ENCODE measurements around the gene VKORC1L1.
"Not testable (repeated sequence)": the region's sequence is repeated elsewhere in the genome, so short reads cannot be mapped to it uniquely, and the experiment has no call there.

The VKORC1L1 gene

DNA sequence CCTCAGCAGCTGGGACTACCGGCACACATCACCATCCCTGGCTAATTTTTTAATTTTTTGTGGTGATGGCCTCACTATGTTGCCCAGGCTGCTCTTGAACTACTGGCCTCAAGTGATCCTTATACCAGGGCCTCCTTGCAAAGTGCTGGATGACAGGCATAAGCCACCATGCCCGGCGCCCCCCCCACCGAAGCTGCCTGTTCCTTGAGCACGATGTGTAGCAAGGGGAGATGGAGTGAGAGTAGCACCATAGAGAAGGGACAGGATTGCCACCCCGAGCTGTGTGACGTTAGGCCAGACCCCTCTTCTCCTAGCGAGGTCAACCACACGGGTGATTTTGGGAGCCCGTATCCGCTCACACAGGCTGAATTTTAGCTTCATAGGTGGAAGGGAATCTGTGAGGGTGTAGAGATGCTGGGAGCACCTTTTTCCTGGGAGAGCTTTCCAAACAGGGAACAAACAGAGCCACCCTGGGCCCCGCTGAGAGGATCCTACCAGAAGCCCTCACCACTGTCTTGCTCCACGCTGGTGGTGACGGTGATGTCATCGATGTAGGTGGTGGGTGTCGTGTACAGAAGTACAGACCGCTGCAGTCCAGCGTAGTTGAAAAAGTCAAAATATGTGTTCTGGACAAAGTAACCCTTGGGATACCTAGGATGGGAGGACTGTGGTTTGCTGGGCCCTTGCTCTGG, 106.2 kb downstream of the VKORC1L1 start:
- peaks cover 14% of the 10 kb centered on the region for H3K4me1 ChIP-seq (ENCODE audit: control insufficient read depth, insufficient read depth, low read length, unreplicated experiment)
- H3K27me3 ChIP-seq (ENCODE audit: insufficient read depth, low read length) = no peaks in the 10 kb centered on the region
- H3K27ac ChIP-seq (ENCODE audit: low read depth, low read length) = no peak overlapping the region
- H3K79me2 ChIP-seq (ENCODE audit: control insufficient read depth, insufficient read depth, low read length, unreplicated experiment) = peaks cover 24% of the 10 kb centered on the region
- H2AFZ ChIP-seq (ENCODE audit: low read length, unreplicated experiment) = no peak overlapping the region
- H3K4me3 ChIP-seq (ENCODE audit: low read depth, low read length) = no peak overlapping the region
- H3K36me3 ChIP-seq (ENCODE audit: insufficient read depth, low read length) = peaks cover 2% of the 10 kb centered on the region; the same call in 1 of the 2 replicates

DNA sequence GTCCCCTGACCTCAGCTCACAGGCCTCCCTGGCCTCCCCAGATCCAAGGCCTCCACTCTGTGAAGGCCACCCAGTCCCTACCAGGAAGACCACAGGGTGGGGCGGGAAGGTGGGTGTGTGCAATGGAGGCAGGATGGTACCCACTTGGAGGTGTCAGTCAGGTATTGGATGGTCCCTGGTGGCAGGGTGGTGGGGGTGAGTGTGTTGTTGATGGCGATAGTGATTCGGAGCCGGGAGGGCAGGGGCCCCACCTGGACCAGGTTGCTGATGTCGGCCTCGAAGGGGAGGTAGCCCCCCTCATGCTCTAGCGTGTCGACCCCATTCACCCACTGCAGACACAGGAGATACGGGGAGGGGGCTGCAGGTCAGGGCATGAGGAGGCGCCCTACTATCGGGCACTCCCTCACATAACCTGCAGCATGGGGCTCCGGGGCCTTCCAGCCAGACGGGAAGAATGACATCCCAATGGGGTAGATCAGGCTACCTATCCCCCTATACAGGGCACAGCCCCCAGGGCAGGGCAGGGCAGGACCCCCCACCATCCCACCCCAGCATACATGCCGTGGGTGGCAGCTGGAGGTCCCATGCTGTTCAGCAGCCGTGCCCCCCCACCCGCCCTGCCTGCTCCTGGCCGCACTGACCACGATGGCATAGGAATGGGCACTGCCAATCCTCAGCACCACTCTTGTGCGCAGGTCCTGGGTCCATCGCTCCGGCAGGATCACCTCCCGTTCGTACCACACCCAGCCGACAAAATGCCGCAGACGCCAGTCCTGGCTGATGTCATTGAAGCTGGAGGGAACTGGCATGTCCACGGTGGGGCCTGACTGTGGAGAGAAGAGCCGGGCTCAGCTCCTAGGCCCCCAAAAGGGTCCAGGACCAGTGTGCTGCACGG, 107.0 kb downstream of the VKORC1L1 start:
- Histone ChIP-seq H3K4me3 (ENCODE audit: low read depth, low read length) (peak overlapping the region; percentile 82; the same call in 1 of the 2 replicates), H3K27ac (ENCODE audit: low read depth, low read length) (no peak overlapping the region), H2AFZ (ENCODE audit: low read length, unreplicated experiment) (no peak overlapping the region), H3K27me3 (ENCODE audit: insufficient read depth, low read length) (no peaks in the 10 kb centered on the region), H3K79me2 (ENCODE audit: control insufficient read depth, insufficient read depth, low read length, unreplicated experiment) (peaks cover 24% of the 10 kb centered on the region), H3K4me1 (ENCODE audit: control insufficient read depth, insufficient read depth, low read length, unreplicated experiment) (peaks cover 19% of the 10 kb centered on the region), H3K36me3 (ENCODE audit: insufficient read depth, low read length) (peaks cover 2% of the 10 kb centered on the region; the same call in 1 of the 2 replicates)

DNA sequence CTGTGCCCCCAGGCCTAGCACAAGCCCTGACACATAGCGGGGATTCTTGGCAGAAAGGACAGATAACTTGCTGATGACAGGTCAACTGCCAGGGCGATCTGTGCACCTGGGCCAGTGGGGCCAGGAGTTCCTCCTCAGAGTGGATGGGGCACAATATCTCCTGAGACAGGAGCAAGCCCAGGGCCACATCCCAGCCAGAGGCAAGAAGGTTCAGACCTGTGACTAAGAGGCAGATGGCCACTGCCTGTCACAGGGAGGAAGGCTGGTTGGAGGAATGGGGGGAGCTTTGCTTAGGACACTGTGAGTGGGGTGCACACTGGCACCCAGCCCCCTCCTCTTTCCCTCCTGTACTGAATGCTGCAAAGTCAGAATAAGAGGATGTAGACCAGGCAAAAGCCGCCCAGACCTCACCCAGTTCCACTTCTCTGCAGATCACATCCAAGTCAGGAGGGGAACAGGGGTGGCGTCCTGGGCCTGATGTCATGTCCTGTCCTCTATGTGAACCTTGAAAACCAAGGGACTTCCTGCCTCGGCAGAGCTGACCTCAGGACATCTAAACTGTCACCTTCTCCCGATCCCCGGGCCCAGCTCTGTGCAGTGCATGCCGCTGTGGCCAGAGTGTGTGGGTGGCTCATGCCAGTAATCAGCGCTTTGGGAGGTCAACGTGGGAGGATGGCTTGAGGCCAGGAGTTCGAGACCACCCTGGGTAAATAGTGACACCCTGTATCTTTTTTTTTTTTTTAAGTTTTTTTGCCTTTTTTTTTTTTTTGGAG, 107.8 kb downstream of the VKORC1L1 start:
- no peak overlapping the region for H3K27ac ChIP-seq (ENCODE audit: low read depth, low read length)

DNA sequence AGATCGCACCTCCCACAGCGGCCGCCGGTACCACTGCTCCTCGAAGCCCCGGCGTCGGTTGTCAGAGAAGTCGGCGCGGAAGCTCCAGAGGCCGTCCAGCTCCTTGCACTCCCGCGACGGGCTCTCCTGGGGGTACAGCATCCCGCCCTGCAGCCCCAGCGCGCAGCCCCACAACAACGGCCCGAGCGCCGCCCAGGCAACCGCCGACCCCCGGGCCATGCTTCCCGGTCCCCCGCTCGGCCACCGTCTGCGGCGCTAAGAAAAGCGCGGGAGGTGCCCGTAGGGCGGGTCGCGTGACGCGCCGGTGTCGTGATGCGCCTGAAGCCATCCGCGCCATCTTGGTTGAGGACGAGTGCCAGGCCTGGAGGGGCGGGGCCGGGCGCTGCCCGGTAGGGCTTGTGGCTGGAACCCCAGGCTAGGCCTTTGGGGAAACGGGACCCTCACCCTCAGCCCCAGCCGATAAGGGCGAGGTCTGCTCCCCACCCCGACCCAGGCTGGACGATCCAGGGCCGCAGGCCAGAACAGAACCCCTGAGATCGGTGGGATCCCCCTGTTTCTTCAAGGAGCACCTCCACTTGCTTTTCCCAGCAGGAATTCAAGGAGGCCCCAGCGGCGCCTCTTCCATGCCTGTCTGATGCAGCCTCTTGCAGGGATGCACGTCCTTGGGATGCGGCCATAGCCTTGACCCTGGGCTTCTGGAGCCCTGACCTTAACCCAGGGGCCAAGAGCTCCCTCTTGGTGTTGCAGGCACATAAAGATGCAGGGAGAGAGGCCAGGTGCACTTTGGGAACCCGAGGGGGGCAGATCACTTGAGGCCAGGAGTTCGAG, 109.3 kb downstream of the VKORC1L1 start, which contains the start of gene GUSB:
Gene GUSB, minus strand, starts transcription at position 249 of the 828 bp plus-strand sequence. Its CDS starts 30 bp downstream, at position 219.
- Histone ChIP-seq H3K36me3 (ENCODE audit: insufficient read depth, low read length) (no peaks in the 10 kb centered on the region), H2AFZ (ENCODE audit: low read length, unreplicated experiment) (peak within 1 kb of the TSS; percentile 99), H3K79me2 (ENCODE audit: control insufficient read depth, insufficient read depth, low read length, unreplicated experiment) (peaks cover 24% of the 10 kb centered on the region), H3K4me1 (ENCODE audit: control insufficient read depth, insufficient read depth, low read length, unreplicated experiment) (peaks cover 19% of the 10 kb centered on the region), H3K4me3 (ENCODE audit: low read depth, low read length) (peak within 1 kb of the TSS; percentile 82), H3K27me3 (ENCODE audit: insufficient read depth, low read length) (no peaks in the 10 kb centered on the region), H3K27ac (ENCODE audit: low read depth, low read length) (peak within 1 kb of the TSS; percentile 1; the same call in 1 of the 2 replicates)

More for the DNA sequence above, 107.8 kb downstream of the VKORC1L1 start:
- Histone ChIP-seq H2AFZ (ENCODE audit: low read length, unreplicated experiment) (no peak overlapping the region), H3K36me3 (ENCODE audit: insufficient read depth, low read length) (peaks cover 2% of the 10 kb centered on the region; the same call in 1 of the 2 replicates), H3K4me3 (ENCODE audit: low read depth, low read length) (peak overlapping the region; percentile 82), H3K79me2 (ENCODE audit: control insufficient read depth, insufficient read depth, low read length, unreplicated experiment) (peaks cover 24% of the 10 kb centered on the region), H3K4me1 (ENCODE audit: control insufficient read depth, insufficient read depth, low read length, unreplicated experiment) (peaks cover 19% of the 10 kb centered on the region), H3K27me3 (ENCODE audit: insufficient read depth, low read length) (no peaks in the 10 kb centered on the region)

DNA sequence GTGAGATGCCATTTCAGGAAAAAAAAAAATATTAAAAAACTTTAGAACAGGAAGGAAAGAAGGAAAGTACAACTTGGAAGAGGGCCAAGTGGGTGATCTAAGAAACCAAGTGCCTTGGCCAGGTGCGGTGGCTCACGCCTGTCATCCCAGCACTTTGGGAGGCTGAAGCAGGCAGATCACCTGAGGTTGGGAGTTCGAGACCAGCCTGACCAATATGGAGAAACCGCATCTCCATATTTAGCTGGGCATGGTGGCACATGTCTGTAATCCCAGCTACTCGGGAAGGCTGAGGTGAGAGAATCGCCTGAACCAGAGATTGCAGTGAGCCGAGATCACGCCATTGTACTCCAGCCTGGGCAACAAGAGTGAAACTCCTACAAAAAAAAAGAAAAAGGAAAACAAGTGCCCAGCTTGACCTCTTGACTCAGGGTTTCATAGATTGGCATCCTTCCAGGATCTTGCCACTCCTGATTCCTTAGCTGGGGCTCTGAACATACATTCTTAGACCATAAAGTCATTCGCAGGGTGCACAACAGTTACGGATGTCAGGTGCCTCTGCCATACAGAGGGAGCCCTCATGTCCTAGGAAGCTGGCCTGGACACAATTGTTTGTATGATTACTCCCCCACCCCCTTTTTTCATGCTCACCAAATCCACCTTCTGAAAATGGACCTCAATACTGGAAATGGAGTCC, 111.2 kb downstream of the VKORC1L1 start:
- Histone ChIP-seq H3K27ac (ENCODE audit: low read depth, low read length) (no peak overlapping the region), H2AFZ (ENCODE audit: low read length, unreplicated experiment) (no peak overlapping the region), H3K4me1 (ENCODE audit: control insufficient read depth, insufficient read depth, low read length, unreplicated experiment) (peaks cover 19% of the 10 kb centered on the region)

DNA sequence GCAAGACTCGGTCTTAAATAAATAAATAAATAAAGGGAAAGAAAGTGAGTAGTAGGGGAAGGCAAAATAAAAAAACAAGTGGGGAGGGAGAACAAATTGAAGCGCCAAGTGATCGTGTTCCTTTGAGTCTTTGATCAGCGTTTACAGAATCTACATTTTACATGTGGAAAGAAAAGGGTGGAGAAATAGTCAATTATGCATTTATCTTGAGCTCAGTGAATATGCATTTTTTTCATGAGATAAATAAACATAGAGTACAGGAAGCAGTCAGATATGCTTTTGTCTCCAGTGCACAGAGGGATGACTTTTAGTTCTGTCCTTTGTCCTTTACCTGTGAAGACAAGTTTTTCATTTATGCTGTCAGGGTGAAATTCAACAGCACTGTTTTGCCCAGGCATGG, 115.2 kb downstream of the VKORC1L1 start:
- Histone ChIP-seq H3K36me3 (ENCODE audit: insufficient read depth, low read length) (no peaks in the 10 kb centered on the region), H3K27me3 (ENCODE audit: insufficient read depth, low read length) (no peaks in the 10 kb centered on the region), H3K4me3 (ENCODE audit: low read depth, low read length) (no peak overlapping the region), H3K27ac (ENCODE audit: low read depth, low read length) (no peak overlapping the region), H2AFZ (ENCODE audit: low read length, unreplicated experiment) (no peak overlapping the region), H3K4me1 (ENCODE audit: control insufficient read depth, insufficient read depth, low read length, unreplicated experiment) (peaks cover 6% of the 10 kb centered on the region), H3K79me2 (ENCODE audit: control insufficient read depth, insufficient read depth, low read length, unreplicated experiment) (no peaks in the 10 kb centered on the region)

More for the DNA sequence above, 111.2 kb downstream of the VKORC1L1 start:
- H3K27me3 ChIP-seq (ENCODE audit: insufficient read depth, low read length) = no peaks in the 10 kb centered on the region
- peaks cover 24% of the 10 kb centered on the region for H3K79me2 ChIP-seq (ENCODE audit: control insufficient read depth, insufficient read depth, low read length, unreplicated experiment)
- no peaks in the 10 kb centered on the region for H3K36me3 ChIP-seq (ENCODE audit: insufficient read depth, low read length)
- H3K4me3 ChIP-seq (ENCODE audit: low read depth, low read length) = no peak overlapping the region

DNA sequence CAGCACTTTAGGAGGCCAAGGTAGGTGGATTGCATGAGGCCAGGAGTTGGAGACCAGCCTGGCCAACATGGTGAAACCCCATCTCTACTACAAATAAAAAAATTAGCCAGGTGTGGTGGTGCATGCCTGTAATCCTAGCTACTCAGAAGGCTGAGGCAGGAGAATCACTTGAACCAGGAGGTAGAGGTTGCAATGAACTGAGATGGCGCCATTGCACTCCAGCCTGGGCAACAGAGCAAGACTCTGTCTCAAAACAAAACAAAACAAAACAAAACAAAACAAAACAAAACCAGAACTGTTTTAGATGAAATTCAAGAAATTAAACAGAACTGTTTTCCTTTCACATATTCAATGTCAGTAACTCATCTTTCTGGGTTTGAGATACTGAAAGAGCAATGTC, 115.6 kb downstream of the VKORC1L1 start:
- not testable (repeated sequence) for H3K79me2 ChIP-seq (ENCODE audit: control insufficient read depth, insufficient read depth, low read length, unreplicated experiment); H3K27me3 ChIP-seq (ENCODE audit: insufficient read depth, low read length); H2AFZ ChIP-seq (ENCODE audit: low read length, unreplicated experiment); H3K36me3 ChIP-seq (ENCODE audit: insufficient read depth, low read length); H3K4me3 ChIP-seq (ENCODE audit: low read depth, low read length); H3K27ac ChIP-seq (ENCODE audit: low read depth, low read length); H3K4me1 ChIP-seq (ENCODE audit: control insufficient read depth, insufficient read depth, low read length, unreplicated experiment)

DNA sequence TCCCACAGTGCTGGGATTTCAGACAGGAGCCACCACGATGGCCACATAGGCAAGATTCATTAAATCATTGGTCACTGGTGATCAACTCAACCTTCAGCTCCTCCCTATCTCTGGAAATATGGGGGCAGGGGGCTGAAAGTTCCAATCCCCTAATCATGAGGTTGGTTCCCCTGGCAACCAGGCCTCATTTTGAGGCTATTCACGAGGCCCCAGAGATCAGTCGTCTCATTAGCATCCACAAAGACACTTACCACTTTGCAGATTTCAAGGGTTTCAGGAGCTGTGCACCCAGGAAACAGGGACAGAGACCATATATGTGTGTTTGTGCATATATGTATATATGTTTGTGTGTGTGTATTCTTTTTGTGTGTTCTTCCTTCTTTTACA, 116.8 kb downstream of the VKORC1L1 start:
- Histone ChIP-seq H3K27ac (ENCODE audit: low read depth, low read length) (no peak overlapping the region), H3K27me3 (ENCODE audit: insufficient read depth, low read length) (no peaks in the 10 kb centered on the region), H3K36me3 (ENCODE audit: insufficient read depth, low read length) (no peaks in the 10 kb centered on the region), H3K79me2 (ENCODE audit: control insufficient read depth, insufficient read depth, low read length, unreplicated experiment) (no peaks in the 10 kb centered on the region), H3K4me1 (ENCODE audit: control insufficient read depth, insufficient read depth, low read length, unreplicated experiment) (no peaks in the 10 kb centered on the region), H2AFZ (ENCODE audit: low read length, unreplicated experiment) (no peak overlapping the region), H3K4me3 (ENCODE audit: low read depth, low read length) (no peak overlapping the region)

DNA sequence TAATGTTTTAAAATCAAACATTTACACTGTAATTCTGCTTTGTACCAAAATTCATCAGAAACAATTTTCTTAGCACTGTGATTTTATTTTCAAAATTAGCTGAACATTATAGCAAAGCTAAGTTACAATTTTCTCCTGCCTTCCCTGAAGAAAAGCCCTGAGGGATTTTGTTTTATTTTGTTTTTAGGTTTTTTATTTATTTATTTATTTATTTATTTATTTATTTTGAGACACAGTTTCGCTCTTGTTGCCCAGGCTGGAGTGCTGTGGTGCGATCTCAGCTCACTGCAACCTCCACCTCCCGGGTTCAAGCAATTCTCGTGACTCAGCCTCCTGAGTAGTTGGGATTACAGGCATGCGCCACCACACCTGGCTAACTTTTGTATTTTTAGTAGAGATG, 119.0 kb downstream of the VKORC1L1 start:
- H2AFZ ChIP-seq (ENCODE audit: low read length, unreplicated experiment); H3K79me2 ChIP-seq (ENCODE audit: control insufficient read depth, insufficient read depth, low read length, unreplicated experiment); H3K27ac ChIP-seq (ENCODE audit: low read depth, low read length); H3K4me1 ChIP-seq (ENCODE audit: control insufficient read depth, insufficient read depth, low read length, unreplicated experiment); H3K27me3 ChIP-seq (ENCODE audit: insufficient read depth, low read length); H3K4me3 ChIP-seq (ENCODE audit: low read depth, low read length); H3K36me3 ChIP-seq (ENCODE audit: insufficient read depth, low read length): not testable (repeated sequence)
